Measurements from ENCODE around the gene COX4I2.
"Not testable (repeated sequence)": the region's sequence is repeated elsewhere in the genome, so short reads cannot be mapped to it uniquely, and the experiment has no call there.

The COX4I2 gene

DNA sequence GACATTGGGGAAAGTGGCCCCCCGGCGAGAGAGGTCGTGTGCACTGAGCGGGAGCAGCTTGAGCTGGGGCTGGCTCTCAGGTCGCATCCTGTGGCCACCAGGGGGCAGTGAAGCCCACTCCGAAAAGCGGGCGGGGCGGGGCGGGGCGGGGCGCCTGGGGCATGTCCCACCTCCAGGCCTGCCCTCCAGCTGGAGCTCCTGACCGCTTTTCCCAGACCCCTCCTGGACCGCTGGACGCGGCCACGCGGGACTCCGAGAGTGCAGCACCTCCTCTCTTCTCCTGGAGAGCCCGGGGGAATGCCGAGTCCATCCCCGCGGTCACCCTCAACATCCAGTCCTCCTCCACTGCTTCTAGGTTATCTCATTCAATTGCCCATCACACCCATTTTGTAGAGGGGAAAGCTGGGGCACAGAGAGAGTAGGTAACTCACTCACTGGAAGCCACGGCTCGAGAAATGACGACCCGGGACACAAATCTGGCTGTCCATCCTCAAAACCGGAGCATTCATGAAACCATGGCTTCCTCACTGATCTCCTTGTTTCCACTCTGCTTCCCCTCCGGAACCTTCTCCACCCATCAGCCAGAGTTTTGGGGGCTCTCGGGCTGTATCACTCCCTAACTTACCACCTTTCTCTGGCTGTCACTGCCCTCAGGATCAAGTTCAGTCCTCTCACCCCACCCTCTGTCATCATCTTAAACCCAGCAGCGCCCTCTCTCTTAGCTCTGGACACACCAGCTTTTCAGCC, 24.1 kb downstream of the COX4I2 start:
- peak; percentile 72 for DNase-seq

DNA sequence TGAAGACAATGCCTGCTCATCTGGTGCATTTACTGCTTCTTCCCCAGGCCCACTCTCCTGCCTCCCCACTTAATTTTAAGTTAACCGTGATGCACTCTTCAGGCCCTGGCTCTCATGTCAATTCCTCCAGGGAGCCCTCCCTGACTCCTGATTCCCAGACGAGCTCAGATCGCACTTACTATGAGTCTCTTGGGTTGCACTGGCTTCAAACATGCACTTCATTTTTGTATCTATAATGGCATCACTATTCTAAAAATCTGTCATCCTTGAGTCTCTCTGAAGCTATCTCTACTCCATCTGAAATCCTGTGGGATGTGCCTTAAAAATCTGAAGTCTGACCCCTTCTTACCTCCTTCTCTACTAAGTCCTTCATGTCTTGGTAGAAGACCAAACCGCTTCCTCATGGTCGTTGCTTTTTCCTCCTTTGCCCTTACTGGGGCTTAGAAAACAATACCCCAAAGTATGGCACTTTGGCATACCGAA, 24.7 kb downstream of the COX4I2 start:
- no peak for DNase-seq

DNA sequence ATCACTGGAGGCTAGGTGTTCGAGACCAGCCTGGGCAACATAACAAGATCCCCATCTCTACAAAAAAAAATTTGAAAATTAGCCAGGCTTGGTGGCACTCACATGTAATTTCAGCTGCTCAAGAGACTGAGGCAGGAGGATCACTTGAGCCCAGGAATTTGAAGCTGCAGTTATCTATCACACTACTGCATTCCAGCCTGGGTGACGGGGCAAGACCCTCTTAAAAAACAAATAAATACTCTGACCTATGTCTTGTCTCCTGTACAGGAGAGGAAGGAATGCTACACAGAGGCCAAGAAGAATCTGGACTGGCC, 25.8 kb downstream of the COX4I2 start:
- no peak for DNase-seq

DNA sequence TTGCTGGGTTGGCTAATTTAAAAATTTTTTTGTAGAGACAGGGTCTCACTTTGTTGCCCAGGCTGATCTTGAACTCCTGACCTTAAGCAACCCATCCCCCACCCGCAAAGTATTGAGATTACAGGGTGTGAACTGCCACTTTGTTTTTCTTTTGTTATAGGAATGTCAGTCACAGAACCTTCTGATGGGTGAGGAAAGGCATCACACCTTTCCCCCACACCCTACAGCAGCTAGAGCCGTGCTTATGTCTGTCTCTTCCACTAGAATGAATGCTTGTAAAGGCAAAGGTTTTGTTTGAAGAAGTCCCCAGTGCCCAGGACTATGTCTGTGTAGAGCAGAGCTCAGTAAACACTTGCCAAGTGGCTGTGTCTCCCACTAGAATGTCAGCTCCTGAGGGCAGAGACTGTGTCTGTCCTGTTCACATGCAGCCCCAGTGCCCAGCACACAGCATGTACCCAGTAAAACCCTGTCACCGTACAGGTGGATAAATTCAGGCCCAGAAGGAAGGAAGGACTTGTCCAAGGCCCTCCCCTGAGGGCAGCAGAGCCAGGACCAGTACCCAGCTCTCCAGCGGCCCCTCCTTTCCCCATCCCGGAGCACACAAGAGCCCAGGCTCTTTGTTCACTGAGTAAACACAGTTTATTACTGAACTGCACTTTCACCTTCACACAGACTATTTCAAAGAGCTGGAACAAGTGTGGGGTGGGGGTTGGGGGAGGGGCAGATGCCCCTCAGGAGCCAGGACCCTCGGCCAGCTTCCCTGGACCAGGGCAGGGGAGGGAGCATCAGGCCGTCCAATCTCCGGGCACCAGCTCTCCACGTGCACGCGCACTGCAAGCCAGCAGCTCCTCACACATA, 26.4 kb downstream of the COX4I2 start:
- no peak for DNase-seq

DNA sequence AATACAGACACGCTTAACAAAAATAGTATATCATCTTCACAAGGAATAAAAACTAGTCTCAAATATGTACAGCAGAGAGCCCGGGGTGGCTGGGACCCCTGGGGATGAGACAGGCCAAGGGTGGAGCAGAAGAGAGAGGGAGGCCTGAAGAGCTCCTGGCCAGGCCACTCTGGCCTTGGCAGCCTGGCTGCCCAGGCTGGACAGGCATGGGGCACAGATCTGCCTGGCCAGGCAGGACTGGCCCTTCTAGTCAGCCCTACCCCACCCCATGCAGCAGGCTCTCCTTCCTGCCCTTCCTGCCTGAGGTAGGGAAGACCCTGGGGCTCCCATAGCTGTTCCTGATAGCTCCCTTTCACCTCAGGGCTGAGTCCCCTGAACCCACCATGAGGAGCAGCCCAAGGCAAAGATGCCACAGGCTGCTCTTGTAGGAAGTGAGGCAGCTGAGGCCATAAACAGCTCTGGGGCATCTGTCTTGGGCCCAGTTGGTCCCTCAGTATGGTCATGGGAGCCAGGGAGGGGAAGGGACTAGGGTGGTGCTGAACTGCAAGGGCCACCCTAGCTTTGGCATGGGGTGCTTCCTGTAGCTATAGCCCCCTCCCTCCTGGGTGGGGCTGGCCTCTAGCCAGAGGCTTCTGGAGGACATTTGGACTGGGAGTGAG, 27.1 kb downstream of the COX4I2 start:
- DNase-seq: no peak

DNA sequence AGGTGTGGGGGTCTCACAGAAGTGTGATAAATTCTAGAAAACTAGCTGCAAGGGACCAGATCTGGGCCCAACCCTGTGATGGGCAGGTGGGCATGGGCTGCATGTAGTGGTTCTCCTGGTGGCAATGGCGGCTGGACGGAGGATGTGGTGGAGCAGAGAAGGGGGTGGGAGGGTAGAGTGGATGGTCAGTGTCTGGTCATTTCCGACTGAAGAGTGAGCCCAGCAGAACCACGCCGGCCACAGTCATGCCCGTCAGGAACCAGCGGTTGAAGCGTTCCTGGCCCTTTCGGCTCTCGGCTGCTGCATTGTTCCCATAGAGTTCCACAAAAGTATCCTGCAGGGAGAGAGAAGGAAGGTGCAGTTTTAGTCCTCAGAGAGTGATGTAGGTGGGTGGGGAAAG, 28.0 kb downstream of the COX4I2 start:
- DNase-seq: no peak

DNA sequence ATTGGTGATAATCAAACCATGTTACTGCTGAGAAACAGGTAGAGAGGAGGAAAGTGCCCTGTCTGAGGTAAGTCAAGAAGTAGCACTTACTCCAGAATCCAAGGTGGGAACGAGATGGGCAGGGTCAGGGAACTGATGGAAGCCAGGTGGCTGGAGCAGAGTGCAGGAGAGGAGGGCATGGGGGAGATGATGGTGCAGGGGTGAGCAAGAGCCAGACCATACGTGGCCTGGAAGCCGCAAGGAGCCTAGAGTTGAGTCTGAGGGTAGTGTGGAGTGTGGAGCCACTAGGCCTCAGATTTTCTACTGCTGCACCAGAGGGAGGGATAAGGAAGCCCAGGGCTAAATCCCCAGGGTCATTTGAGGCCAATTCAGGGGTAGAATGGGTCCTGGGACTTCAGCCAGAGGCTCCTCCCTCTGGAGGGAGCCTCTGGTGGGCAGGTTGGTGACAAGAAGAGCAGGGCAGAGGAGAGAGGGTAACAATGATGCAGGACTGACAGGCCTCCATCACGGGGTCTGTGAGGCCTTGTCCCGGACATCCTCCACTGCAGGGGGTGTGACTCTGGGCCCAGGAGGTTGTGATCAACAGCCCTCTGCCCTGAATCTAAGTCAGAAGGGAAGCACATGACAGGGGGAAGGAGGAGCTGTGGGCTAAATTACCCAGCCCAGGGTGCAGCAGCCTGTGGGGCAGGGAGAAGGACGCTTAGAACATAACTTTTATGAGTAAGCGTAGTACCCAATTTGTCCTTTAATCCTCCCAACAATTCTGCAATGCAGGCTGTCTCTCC, 28.7 kb downstream of the COX4I2 start:
- DNase-seq: peak; percentile 47

DNA sequence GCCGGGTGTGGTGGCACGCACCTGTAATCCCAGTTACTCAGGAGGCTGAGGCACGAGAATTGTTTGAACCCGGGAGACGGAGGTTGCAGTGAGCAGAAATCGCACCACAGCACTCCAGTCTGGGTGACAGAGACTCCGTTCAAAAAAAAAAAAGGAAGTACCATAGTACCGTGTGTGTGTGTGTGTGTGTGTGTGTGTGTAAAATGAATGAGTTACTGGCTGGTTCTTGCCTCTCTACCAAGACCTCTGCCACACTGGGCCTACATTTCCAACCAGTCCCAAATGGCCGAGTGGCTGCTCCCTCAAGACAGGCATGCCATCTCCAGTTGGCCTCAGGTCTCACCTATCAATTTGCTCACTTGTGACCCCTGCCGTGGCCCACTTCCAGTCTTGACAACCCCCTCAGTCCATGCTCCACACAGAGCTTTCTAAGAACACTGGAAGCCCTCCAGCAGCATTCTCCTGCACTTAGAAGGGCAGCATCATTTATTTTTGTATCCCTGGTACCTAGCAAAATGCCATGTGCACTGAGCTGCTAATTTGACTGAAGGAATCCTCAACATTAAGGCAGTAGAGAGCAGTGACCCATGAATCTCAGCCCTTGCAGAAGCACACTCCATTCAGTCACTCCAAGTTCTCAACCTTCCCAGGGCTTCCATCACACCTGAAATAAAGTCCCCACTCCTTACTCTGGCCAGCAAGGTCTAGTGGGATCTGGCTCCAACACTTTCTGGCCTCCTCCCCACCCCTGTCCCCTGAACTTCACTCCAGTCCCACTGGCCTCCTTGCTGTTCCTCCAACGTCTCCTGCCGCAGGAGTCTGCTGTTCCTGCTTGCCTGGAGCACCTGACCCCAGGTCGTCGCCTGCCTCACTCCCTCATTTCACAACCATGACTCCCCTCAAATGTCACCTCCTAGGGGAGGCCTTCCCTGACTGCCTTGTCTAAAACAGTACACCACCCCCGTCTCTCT, 29.9 kb downstream of the COX4I2 start:
- DNase-seq: no peak

DNA sequence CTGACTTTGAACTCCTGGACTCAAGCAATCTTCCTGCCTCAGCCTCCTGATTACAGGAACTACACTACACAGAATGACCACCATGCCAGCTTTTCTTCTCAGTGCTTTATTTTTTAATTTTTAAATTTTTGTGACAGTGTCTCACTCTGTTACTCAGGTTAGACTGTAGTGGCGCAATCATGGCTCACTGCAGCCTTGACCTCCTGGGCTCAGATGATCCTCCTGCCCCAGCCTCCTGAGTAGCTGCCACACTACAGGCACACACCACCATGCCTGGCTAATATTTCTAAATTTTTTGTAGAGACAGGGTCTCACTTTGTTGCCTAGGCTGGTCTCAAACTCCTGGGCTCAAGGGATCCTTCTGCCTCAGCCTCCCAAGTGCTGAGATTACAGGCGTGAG, 31.2 kb downstream of the COX4I2 start:
- DNase-seq: not testable (repeated sequence)

DNA sequence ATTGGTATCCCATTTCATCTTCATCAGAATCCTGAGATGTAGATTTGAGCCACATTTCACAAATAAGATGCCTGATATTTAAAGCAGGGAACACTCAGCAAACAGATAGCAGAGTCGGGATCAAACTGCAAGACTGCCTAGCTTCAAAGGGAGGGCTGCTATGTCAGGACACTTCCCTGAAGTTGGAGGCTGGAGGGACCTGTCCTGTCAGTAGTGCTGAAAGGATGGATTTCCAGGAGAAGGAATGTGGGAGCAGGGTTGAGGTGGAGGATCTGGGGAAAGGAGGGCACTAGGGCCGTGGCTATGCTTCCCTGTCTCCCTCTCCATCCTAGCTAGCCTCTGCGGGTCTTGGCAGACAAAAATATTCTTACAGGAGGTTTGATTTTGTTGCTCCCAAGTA, 32.2 kb downstream of the COX4I2 start:
- no peak for DNase-seq

DNA sequence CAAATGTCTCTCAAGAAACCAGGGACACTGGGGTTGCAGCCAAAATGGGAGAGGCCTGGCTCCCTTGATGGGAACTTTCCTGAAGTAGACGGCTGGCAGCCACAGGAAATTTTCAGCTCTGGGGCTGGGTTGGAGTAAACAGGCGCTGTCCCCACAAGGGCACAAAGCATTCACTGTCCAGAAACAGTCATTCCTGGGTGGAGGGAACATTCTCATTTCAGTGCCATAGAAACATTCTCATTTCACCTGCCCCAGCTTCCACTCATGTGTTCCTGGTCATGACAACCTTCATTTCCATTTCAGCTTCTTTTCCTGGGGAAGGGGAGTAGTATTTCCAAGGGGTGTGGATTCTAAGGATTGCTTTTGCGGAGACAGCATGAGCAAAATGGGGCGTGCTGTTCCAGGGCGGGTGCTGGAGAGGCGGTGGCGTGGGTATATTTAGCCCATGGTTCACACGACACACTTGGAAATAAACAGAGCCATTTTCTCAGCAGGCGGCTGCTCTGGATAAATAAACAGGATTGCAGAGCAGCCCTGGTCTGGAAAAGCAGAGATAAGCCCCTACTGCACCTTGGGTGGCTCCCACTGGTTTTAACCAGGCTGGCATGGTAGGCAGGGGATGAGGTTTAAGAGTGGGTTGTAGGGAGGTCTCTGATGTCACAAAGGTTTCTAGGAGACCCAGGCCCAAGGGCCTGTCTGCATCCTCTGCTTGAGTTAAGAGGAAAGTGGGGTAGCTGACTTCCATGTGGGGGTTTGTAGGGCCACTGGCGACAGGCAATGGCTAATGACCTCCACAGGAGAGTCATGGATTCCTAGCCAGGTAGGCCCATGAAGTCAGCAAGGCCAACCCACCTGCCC, 32.9 kb downstream of the COX4I2 start:
- DNase-seq: no peak

DNA sequence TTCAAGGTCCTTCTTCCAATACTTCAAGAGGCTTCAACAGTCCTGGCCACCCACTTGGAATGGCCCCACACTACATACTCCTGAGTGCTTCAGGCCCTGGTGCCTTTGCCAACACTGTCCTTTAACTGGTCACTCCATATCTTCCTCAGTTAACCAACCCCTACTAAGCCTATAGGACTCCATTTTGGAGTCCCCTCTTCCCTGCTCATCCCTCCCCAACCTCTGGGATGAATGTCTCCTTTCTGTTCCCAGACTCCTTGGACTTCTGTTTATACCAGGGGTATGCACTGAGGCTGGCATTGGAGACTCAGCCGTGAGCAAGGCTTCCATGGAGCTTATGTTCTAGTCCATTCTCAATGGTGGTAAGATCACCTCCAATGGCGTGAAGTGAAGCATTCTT, 33.6 kb downstream of the COX4I2 start:
- no peak for DNase-seq

DNA sequence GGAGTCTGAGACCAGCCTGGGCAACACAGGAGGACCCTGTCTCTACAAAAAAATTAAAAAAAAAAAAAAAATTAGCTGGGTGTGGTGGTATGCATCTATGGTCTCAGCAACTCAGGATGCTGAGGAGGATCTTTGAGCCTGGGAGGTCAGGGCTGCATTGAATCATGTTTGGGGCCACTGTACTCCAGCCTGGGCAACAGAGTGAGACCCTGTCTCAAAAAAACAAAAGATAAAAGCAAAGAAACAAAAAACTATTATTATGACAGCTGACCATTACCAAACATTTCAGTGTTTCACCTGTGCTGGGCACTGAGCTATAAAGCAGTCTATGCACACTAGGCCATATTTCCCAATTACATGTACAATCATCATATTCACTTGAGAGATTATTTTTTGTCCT, 35.7 kb downstream of the COX4I2 start:
- no peak for DNase-seq

DNA sequence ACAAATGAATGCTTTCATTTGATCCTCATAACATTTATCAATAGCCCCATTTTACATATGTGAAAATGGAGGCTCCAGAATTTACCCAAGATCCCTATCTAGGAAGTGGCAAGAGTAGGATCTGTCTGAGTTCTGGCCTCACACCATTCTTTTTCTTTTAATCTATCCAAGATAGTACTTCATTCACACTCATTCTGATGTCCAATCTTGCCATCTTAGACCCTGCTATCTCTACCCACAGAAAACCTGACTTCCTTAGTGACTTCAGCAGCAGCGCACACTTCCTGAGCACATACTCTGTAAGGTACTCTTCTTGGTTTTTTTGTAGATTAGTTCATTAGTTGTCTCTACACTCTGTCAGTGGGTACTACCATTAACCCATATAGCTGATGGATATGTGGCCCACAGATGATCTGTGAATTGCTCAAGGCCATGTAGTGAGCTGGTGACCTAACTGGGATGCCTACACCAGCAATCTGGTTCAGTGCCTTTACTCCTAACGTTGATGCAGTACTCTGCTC, 36.3 kb downstream of the COX4I2 start:
- peak; percentile 33 for DNase-seq

DNA sequence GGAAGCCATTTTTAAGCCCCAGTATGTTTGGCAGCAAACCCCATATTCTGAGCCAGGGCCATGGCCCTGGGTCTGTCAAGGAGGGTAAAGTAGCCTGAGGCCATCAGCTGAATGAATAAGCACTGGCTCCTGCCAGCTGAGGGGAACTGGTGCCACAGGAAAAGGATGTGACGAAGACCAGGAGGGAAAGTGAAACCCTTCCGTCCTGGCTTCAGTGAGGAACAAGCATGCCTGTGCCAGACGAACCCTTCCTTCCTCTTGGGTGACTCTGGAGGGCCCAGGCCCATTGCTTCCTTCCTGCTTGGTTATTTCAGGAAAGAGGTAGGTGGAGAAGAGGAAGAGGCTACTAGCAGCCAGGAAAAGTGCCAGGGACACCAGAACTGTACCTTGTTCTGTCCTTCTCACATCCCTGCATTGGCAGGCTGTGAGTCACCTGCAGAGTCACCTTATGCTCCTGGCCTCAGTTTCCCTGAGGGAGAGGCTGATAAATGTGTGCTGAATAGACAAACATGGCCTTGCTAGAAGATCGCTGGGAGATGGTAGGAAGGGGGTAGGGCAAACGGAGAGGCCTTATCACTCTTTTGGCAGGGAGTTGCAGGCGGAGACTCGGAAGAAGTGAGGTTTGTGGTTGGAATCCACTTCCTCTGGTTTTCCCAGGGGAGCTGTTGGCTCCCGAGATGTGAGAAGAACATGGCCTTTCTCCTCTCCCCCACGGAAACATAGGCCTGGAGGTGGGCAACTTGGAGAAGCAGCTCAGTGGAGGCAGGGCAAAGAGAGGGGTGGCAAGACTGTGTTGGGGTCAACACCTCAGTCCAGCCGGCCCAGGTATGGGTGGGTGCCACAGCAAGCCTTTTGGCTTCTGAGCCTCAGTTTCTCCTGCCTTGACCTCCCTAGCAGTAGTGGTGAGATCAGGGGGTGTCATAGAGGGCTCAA, 37.4 kb downstream of the COX4I2 start:
- DNase-seq: peak; percentile 74

DNA sequence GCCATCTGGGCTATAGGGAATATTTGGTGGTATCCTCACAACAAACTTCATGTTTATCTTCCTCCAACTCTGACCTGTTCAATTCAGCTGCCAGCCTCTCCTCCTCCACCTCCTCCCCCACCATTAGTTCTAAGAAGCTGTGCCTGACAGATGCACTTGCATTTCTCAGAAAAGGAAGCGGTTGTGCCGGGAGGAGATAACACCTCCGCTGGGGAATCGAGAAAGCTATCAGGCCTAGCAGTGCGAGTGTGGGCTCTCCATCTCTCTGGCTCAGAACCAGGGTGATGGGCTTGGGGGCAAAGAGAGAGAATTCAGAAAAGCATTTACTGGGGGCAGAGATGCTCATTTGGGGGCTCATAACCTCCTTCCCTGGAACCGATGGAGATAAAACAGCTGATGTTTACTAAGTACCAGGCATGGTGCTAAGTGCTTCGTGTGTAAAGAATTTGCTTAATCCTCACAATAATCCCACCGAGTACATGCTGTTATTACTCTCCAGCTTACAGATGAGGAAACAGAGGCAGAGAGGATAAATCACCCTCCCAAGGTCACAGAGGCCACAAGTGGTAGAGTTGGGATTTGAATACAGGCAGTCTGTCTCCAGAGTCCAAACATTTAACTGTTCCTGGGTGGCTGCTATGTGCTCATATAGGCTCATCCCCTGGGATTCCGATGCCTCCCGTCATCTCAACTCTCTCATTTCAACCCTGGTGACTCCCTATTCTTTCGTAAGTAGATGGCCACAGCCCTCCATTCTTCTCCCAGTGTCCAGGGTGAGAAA, 38.3 kb downstream of the COX4I2 start:
- peak; percentile 78 for DNase-seq

DNA sequence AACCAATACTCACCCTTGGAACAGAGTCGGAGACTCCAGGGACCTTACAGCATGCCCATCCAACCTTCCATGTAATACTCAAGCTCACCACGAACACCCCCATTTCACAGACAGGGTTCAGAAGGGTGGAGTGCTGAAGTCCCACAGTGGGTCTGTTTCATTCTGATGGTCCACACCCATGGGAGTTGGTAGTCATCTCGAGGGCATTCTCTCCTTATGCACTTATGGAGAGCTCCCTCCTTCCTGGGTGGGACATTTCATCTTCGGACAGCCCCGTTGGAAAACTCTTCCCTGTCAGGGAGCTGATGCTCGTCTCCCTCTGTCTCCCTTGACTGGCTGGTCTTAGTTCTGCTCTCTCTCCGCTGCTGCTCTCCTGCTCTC, 38.9 kb downstream of the COX4I2 start:
- DNase-seq: no peak

DNA sequence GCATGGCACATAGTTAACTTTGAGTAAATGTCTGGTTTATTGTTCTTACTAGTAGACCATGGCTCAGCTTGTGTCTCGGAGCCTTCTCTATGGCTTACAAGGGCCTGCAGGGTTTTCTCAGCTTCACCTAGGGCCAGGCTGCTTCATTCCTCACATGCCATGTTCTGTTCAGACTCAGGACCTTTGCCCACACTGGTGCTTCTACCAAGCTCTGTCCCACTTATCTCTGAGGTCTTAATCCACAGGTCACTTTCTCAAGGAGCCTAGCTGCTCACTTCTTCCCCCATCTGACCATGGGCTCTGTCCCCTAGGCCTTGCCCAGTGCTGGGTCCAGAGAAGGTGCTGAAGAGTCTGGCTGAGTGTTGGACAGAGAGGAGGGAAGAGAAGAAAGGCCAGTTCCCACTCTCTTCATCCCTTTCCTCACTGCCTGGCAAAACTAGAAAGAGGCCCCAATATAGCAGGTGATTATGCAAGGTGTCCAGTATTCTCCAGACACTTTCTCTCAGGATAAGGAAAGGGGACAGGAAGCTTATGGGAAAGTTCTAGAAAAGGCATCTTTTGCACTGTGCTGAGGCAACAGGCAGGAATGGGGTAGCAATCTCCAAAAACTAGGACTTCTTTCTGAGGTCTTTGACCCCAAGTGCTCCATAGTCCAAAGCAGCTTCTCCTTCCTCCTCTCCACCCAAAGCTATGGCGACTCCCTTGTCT, 40.0 kb downstream of the COX4I2 start:
- DNase-seq: no peak

Measured in CD4-positive, alpha-beta T cell treated with Interleukin-4 for 4 hours (primary cell).